Type B pancreatic cell (in vitro differentiated cells): ENCODE data around the gene LCOR. TPM values are rescaled to one million over a fixed set of nuclear protein-coding genes. Genes with fewer than 3 reads are reported as not detected.

Experiments used
- DNase-seq: peaks from one replicate; pipeline ENCODE4 v3.0.0; 2021; ENCODE audit warnings: mixed read lengths; ENCODE audit not compliant: unreplicated experiment; ENCODE audit errors: extremely low spot score
- H3K27ac Mint-ChIP-seq: 2 replicates; pipeline ENCODE4 v1.8.0; 2021; ENCODE audit warnings: mild to moderate bottlenecking, mixed read lengths
- H3K27me3 Mint-ChIP-seq: 2 replicates; pipeline ENCODE4 v1.8.0; 2021; ENCODE audit warnings: mixed read lengths
- H3K36me3 Mint-ChIP-seq: 2 replicates; pipeline ENCODE4 v1.8.0; 2021; ENCODE audit warnings: mixed read lengths
- H3K4me1 Mint-ChIP-seq: one replicate; pipeline ENCODE4 v1.8.0; 2021; ENCODE audit warnings: mixed read lengths; ENCODE audit not compliant: unreplicated experiment
- H3K4me3 Mint-ChIP-seq: 2 replicates; pipeline ENCODE4 v1.8.0; 2021; ENCODE audit warnings: mild to moderate bottlenecking, mixed read lengths
- H3K9me3 Mint-ChIP-seq: 2 replicates; pipeline ENCODE4 v1.8.0; 2021; ENCODE audit warnings: mixed read lengths
- total RNA-seq: library from RNA; stranded (reverse); gene quantifications from 2 replicates; pipeline ENCODE4 v1.2.1, GENCODE V29; 2021; ENCODE audit warnings: low replicate concordance
- TF ChIP-seq, protein P1 (sequence below): fragments of 200-600 bp; sonication (generic); conservative IDR thresholded peaks from 2 replicates; pipeline ENCODE4 v1.5.0; 2021; ENCODE audit warnings: antibody characterized with exemption, mild to moderate bottlenecking

The LCOR gene
- total RNA-seq, 1 donor from 2014 or later: 55.1 TPM

- Mint-ChIP-seq H3K4me1 (no peaks in the 10 kb centered on the region), H3K27me3 (no peaks in the 10 kb centered on the region), H3K36me3 (peaks cover 8% of the 10 kb centered on the region), H3K27ac (peak overlapping the region; percentile 0), H3K4me3 (no peak overlapping the region), H3K9me3 (no peaks in the 10 kb centered on the region)
- TF ChIP-seq, protein P1, sequence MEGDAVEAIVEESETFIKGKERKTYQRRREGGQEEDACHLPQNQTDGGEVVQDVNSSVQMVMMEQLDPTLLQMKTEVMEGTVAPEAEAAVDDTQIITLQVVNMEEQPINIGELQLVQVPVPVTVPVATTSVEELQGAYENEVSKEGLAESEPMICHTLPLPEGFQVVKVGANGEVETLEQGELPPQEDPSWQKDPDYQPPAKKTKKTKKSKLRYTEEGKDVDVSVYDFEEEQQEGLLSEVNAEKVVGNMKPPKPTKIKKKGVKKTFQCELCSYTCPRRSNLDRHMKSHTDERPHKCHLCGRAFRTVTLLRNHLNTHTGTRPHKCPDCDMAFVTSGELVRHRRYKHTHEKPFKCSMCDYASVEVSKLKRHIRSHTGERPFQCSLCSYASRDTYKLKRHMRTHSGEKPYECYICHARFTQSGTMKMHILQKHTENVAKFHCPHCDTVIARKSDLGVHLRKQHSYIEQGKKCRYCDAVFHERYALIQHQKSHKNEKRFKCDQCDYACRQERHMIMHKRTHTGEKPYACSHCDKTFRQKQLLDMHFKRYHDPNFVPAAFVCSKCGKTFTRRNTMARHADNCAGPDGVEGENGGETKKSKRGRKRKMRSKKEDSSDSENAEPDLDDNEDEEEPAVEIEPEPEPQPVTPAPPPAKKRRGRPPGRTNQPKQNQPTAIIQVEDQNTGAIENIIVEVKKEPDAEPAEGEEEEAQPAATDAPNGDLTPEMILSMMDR: no peak
- DNase-seq: no peak
Observed at GRCh38 chr10:96918214-96919002, 86.3 kb downstream of the LCOR start.

DNA sequence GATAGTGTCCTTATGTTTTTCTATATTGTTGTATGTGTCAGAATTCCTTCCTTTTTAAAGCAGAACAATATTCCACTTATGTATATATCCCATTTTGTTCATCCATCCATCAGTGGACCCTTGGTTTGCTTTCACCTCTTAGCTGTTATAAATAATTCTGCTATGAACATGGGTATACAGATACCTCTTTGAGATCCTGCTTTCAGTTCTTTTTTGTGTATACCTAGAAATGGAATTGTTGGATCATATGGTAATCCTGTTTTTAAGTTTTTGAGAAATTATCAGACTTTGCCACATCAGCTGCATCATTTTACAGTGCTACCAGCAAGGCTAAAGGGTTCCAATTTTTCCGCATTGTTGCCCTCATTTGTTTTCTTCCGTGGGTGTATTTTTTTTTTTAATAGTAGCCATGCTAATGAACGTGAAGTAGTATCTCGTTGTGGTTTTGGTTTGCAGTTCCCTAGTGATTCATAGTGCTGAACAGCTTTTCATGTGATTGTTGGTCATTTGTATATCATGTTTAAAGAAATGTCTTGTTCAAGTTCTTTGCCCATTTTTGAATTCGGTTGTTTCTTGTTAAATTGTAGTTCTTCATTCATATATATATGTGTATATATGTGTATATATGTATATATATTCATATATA lies 87.8 kb downstream of the LCOR start:
- Mint-ChIP-seq H3K27me3 (no peaks in the 10 kb centered on the region), H3K4me3 (no peak overlapping the region), H3K9me3 (no peaks in the 10 kb centered on the region), H3K27ac (no peak overlapping the region), H3K36me3 (peaks cover 7% of the 10 kb centered on the region), H3K4me1 (no peaks in the 10 kb centered on the region)
- no peak for DNase-seq
- TF ChIP-seq, protein P1: no peak

GRCh38 chr10:96921655-96922054 lies 89.6 kb downstream of the LCOR start:
- no peak overlapping the region for H3K4me3 Mint-ChIP-seq
- H3K9me3 Mint-ChIP-seq: no peaks in the 10 kb centered on the region
- H3K36me3 Mint-ChIP-seq: peaks cover 14% of the 10 kb centered on the region
- TF ChIP-seq, protein P1: no peak
- DNase-seq: no peak
- H3K4me1 Mint-ChIP-seq: no peaks in the 10 kb centered on the region
- no peaks in the 10 kb centered on the region for H3K27me3 Mint-ChIP-seq
- no peak overlapping the region for H3K27ac Mint-ChIP-seq

DNA sequence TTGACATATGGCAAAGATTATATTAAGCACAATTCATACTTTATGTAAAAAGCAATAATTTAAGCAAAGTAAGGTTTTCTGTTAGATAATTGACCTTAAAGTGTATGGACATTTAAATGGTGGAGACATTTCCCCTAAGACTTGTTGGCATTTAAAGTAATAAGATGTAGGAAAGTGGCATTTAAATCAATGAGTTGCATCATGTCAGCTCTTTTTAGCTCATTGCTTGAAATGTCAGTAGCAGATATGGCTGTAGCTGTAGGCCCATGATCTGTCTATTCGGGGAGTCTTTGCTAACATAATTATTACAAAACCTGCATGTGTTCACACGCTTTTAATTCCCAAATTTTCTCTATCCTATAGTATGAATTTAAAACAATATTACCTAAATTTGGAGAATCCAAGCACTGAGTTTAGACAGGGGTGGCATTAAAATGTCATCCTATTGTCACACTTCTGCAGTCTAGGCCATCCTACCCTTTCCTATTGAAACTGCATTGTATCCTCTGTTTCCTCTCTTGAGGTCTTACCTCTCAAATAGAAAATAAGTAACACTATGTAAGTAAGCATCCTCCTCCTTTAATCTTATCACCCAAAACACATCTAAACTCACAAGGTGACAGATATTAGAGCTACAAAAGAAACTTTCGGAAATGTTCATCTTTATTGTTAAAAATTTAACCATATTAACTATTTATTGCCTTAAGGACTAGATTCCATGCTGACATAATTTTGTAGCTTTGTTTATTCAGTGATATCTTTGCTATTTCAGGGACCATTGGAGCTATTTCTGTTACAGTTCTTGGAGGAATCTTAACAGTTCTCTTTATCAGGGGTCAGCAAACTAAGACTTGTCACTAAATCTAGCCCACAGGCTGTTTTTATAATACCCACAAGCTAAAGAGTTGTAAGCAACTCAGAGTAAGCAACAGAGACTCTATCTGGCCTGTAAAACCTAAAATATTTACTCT lies 91.2 kb downstream of the LCOR start:
- peaks cover 25% of the 10 kb centered on the region for H3K36me3 Mint-ChIP-seq
- no peak overlapping the region for H3K27ac Mint-ChIP-seq
- no peaks in the 10 kb centered on the region for H3K27me3 Mint-ChIP-seq
- TF ChIP-seq, protein P1: no peak
- no peaks in the 10 kb centered on the region for H3K4me1 Mint-ChIP-seq
- no peak for DNase-seq
- peaks cover 3% of the 10 kb centered on the region for H3K9me3 Mint-ChIP-seq
- H3K4me3 Mint-ChIP-seq: no peak overlapping the region

DNA sequence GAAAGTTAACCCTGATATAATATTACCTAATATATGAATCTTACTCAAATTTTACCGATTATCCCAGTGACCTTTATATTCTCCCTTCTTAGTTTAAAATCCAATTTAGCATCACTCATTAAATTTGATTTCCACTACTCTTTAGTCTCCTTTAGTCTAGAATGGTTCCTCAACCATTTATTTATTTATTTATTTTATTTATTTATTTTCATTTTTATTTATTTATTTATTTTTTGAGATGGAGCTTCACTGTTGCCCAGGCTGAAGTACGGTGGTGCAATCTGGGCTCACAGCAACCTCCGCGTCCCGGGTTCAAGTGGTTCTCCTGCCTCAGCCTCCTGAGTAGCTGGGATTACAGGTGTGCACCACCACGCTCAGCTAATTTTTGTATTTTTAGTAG lies 92.8 kb downstream of the LCOR start:
- no peak overlapping the region for H3K27ac Mint-ChIP-seq

More for the DNA sequence above, 92.8 kb downstream of the LCOR start:
- no peak for DNase-seq
- TF ChIP-seq, protein P1: no peak
- peaks cover 6% of the 10 kb centered on the region for H3K9me3 Mint-ChIP-seq
- H3K4me1 Mint-ChIP-seq: no peaks in the 10 kb centered on the region
- H3K27me3 Mint-ChIP-seq: no peaks in the 10 kb centered on the region
- H3K36me3 Mint-ChIP-seq: peaks cover 39% of the 10 kb centered on the region
- no peak overlapping the region for H3K4me3 Mint-ChIP-seq
